ENCODE data around the gene GRIK3.
"Not testable (repeated sequence)": the region's sequence is repeated elsewhere in the genome, so short reads cannot be mapped to it uniquely, and the experiment has no call there.

Gene GRIK3

DNA sequence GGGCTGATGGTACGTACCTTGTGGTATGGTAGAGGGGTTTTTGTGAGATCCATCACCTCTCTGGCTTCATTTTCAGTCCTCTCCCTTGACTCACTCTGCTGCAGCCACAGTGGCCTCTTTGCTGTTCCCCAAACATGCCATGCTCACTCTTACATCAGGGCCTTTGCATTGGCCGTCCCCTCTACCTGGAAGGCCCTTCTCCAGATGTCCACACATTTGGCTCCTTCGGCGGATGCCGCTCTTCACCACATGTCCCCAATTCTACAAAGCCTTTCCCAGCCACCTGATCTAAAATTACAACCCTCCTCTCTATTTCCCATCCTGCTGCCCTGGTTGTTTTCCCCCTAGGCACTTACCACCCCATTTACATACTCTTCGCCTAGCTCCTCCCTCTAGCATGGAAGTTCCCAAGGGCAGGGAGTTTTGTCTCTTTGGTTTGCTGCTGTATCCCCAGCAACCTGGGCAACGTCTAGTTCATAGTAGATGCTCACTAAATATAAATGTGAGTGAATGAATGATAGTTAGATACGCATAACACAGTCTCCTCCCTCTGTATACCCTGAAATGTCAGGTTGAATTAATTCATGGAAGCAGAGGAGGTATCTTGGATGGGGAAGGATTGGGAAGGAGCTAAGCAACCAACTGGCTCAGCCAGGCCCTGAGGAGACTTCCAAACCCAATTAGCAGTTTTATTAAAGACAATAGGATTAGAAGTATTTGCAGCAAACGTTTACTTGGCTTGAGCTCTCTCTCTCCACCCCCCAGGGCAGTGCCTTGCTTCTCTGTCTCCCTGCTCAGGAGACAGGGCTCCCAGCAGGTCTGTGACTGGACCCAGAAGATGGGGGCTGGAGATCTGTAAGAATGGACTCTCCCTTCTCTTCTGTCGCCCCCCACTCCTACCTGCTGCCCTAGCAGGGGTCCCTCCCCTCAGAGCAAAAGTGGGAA is 264.2 kb downstream of the GRIK3 start:
- Histone ChIP-seq H2BK5ac (ENCODE audit: low read depth, low read length, poor library complexity, severe bottlenecking) (no peak overlapping the region), H3K23ac (ENCODE audit: low read length in 2 of 2) (no peak overlapping the region), H3K18ac (ENCODE audit: low read depth in 1 of 2, low read length in 2 of 2) (no peak overlapping the region), H3K36me3 (ENCODE audit: control insufficient read depth in 1 of 2, insufficient read depth in 2 of 2, low read depth in 1 of 2, low read length in 2 of 2) (no peaks in the 10 kb centered on the region), H3K4ac (ENCODE audit: low read depth in 1 of 2, low read length in 2 of 2) (no peak overlapping the region), H3K27me3 (ENCODE audit: control insufficient read depth in 1 of 2, insufficient read depth in 1 of 2, low read length in 2 of 2) (peaks cover 18 to 31% of the 10 kb centered on the region in 2 experiments), H3K4me3 (ENCODE audit: insufficient read depth in 1 of 2, low read depth in 1 of 2, low read length in 2 of 2) (no peak overlapping the region), H4K91ac (ENCODE audit: low read length) (no peak overlapping the region), H3K4me1 (ENCODE audit: control insufficient read depth, insufficient read depth, low read depth, low read length) (no peaks in the 10 kb centered on the region), H3K79me1 (replicated peaks; ENCODE audit: low read length, poor library complexity, severe bottlenecking) (no peaks in the 10 kb centered on the region), H2AK5ac (ENCODE audit: low read length, severe bottlenecking) (no peak overlapping the region), H3K9me3 (ENCODE audit: control insufficient read depth, low read length) (no peaks in the 10 kb centered on the region), H2AFZ (ENCODE audit: low read depth, low read length) (no peak overlapping the region), H2BK15ac (ENCODE audit: low read depth, poor library complexity, severe bottlenecking) (no peak overlapping the region), H3K14ac (ENCODE audit: low read length in 2 of 2) (no peak overlapping the region), H4K8ac (ENCODE audit: low read length) (no peak overlapping the region), H2BK120ac (ENCODE audit: low read depth, low read length) (no peak overlapping the region), H2BK12ac (ENCODE audit: low read length in 2 of 2) (no peak overlapping the region), H3K9ac (ENCODE audit: low read length) (no peak overlapping the region), H3K4me2 (ENCODE audit: low read length, poor library complexity, severe bottlenecking) (no peak overlapping the region), H3K27ac (ENCODE audit: low read length, poor library complexity, severe bottlenecking) (no peak overlapping the region)
- DNase-seq: no peak
- WGBS: 55% methylated on average over 7 of the region's 10 CpGs

DNA sequence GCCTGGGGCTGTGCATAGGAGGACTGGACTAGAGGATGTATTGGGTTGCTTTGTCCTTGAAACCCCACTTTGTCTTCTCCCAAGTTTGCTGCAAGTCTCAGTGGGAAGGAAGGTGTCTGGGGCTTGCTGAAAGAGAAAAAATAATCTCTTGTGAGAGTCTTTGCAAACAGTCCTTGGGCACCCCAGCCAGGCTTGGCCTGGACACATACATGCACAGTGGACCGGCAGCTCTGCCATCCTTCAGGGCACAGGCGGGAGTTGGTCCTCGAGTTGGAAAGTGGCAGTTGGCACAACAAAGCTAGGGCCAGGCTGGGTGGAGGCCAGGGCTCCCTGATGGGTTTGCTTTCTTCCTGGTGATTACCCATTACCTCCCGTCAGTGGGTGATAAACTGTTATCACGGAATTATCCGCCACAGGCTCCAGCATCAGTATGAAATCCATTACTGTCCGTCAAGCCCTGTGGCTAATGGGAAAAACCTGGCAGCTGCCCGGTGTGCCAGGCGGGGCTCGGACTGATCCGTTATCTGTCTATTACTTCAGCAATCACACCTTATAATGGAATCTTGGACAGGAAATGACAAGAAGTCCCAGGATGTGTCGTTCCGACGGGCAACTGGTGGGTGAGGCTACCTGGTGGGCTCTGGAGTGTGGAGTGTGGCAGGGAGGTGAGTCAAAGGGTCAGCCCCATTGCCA is 265.7 kb downstream of the GRIK3 start:
- Histone ChIP-seq H3K4me1 (ENCODE audit: control insufficient read depth, insufficient read depth, low read depth, low read length) (no peaks in the 10 kb centered on the region), H2BK120ac (ENCODE audit: low read depth, low read length) (no peak overlapping the region), H3K36me3 (ENCODE audit: control insufficient read depth in 1 of 2, insufficient read depth in 2 of 2, low read depth in 1 of 2, low read length in 2 of 2) (no peaks in the 10 kb centered on the region), H2BK12ac (ENCODE audit: low read length in 2 of 2) (no peak overlapping the region), H3K4ac (ENCODE audit: low read depth in 1 of 2, low read length in 2 of 2) (no peak overlapping the region), H3K4me2 (ENCODE audit: low read length, poor library complexity, severe bottlenecking) (no peak overlapping the region), H2AFZ (ENCODE audit: low read depth, low read length) (no peak overlapping the region), H3K18ac (ENCODE audit: low read depth in 1 of 2, low read length in 2 of 2) (no peak overlapping the region), H3K14ac (ENCODE audit: low read length in 2 of 2) (no peak overlapping the region), H4K91ac (ENCODE audit: low read length) (no peak overlapping the region), H2AK5ac (ENCODE audit: low read length, severe bottlenecking) (no peak overlapping the region), H2BK15ac (ENCODE audit: low read depth, poor library complexity, severe bottlenecking) (no peak overlapping the region), H3K27ac (ENCODE audit: low read length, poor library complexity, severe bottlenecking) (no peak overlapping the region), H3K9me3 (ENCODE audit: control insufficient read depth, low read length) (no peaks in the 10 kb centered on the region), H3K79me1 (replicated peaks; ENCODE audit: low read length, poor library complexity, severe bottlenecking) (no peaks in the 10 kb centered on the region), H3K9ac (ENCODE audit: low read length) (no peak overlapping the region), H3K4me3 (ENCODE audit: insufficient read depth in 1 of 2, low read depth in 1 of 2, low read length in 2 of 2) (no peak overlapping the region), H2BK5ac (ENCODE audit: low read depth, low read length, poor library complexity, severe bottlenecking) (no peak overlapping the region), H3K23ac (ENCODE audit: low read length in 2 of 2) (no peak overlapping the region), H3K27me3 (ENCODE audit: control insufficient read depth in 1 of 2, insufficient read depth in 1 of 2, low read length in 2 of 2) (peaks cover 18 to 30% of the 10 kb centered on the region in 2 experiments), H4K8ac (ENCODE audit: low read length) (no peak overlapping the region)
- WGBS: 74% methylated on average over 13 of the region's 14 CpGs
- no peak for DNase-seq

DNA sequence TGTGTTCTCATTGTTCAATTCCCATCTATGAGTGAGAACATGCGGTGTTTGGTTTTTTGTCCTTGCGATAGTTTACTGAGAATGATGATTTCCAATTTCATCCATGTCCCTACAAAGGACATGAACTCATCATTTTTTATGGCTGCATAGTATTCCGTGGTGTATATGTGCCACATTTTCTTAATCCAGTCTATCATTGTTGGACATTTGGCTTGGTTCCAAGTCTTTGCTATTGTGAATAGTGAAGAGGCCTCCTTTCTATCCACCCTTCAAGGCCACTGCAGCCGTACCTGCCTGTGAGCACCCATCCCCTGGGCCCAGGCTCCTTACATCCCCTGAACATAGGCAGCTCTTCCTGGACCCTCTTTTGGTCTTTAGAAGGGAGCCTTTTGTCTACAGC is 266.9 kb downstream of the GRIK3 start:
- not testable (repeated sequence) for H3K27ac ChIP-seq (ENCODE audit: low read length, poor library complexity, severe bottlenecking)

DNA sequence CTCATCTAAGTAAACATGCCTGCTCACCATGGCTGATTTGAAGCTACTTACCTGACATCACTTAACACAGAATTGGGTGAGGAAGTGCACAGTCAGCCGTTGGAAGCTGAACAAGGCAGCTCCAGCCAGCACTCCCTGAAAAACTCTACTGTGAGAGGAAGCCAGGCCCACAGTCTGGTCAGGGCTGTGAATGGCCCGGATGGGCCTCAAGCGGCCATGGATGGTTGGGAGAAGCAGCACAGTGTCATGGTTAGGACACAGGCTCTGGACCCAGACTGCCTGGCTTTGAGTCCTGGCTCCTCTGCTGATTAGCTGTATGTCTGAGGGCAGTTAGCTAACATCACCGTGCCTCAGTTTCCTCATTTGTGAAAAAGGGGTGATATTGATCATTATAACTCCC is 267.8 kb downstream of the GRIK3 start:
- Histone ChIP-seq H2AK5ac (ENCODE audit: low read length, severe bottlenecking) (no peak overlapping the region), H3K36me3 (ENCODE audit: control insufficient read depth in 1 of 2, insufficient read depth in 2 of 2, low read depth in 1 of 2, low read length in 2 of 2) (no peaks in the 10 kb centered on the region), H3K27me3 (ENCODE audit: control insufficient read depth in 1 of 2, insufficient read depth in 1 of 2, low read length in 2 of 2) (peaks cover 10 to 13% of the 10 kb centered on the region in 2 experiments), H2BK120ac (ENCODE audit: low read depth, low read length) (no peak overlapping the region), H3K4me1 (ENCODE audit: control insufficient read depth, insufficient read depth, low read depth, low read length) (no peaks in the 10 kb centered on the region), H2BK5ac (ENCODE audit: low read depth, low read length, poor library complexity, severe bottlenecking) (no peak overlapping the region), H3K23ac (ENCODE audit: low read length in 2 of 2) (no peak overlapping the region), H3K9ac (ENCODE audit: low read length) (no peak overlapping the region), H2AFZ (ENCODE audit: low read depth, low read length) (no peak overlapping the region), H2BK15ac (ENCODE audit: low read depth, poor library complexity, severe bottlenecking) (no peak overlapping the region), H4K91ac (ENCODE audit: low read length) (no peak overlapping the region), H3K14ac (ENCODE audit: low read length in 2 of 2) (no peak overlapping the region), H3K79me1 (replicated peaks; ENCODE audit: low read length, poor library complexity, severe bottlenecking) (no peaks in the 10 kb centered on the region), H2BK12ac (ENCODE audit: low read length in 2 of 2) (no peak overlapping the region), H4K8ac (ENCODE audit: low read length) (no peak overlapping the region), H3K4me3 (ENCODE audit: insufficient read depth in 1 of 2, low read depth in 1 of 2, low read length in 2 of 2) (no peak overlapping the region), H3K4ac (ENCODE audit: low read depth in 1 of 2, low read length in 2 of 2) (no peak overlapping the region), H3K4me2 (ENCODE audit: low read length, poor library complexity, severe bottlenecking) (no peak overlapping the region), H3K9me3 (ENCODE audit: control insufficient read depth, low read length) (no peaks in the 10 kb centered on the region), H3K18ac (ENCODE audit: low read depth in 1 of 2, low read length in 2 of 2) (no peak overlapping the region), H3K27ac (ENCODE audit: low read length, poor library complexity, severe bottlenecking) (no peak overlapping the region)
- DNase-seq: no peak
- WGBS: 59% methylated on average over 4 of the region's 4 CpGs

More for the DNA sequence above, 266.9 kb downstream of the GRIK3 start:
- H3K14ac ChIP-seq (ENCODE audit: low read length in 2 of 2); H3K4me1 ChIP-seq (ENCODE audit: control insufficient read depth, insufficient read depth, low read depth, low read length); H3K9ac ChIP-seq (ENCODE audit: low read length); H2AFZ ChIP-seq (ENCODE audit: low read depth, low read length); H2BK5ac ChIP-seq (ENCODE audit: low read depth, low read length, poor library complexity, severe bottlenecking); H4K8ac ChIP-seq (ENCODE audit: low read length); DNase-seq; H2BK15ac ChIP-seq (ENCODE audit: low read depth, poor library complexity, severe bottlenecking); H3K18ac ChIP-seq (ENCODE audit: low read depth in 1 of 2, low read length in 2 of 2); H2AK5ac ChIP-seq (ENCODE audit: low read length, severe bottlenecking); H3K4me3 ChIP-seq (ENCODE audit: insufficient read depth in 1 of 2, low read depth in 1 of 2, low read length in 2 of 2); H2BK12ac ChIP-seq (ENCODE audit: low read length in 2 of 2); H4K91ac ChIP-seq (ENCODE audit: low read length); H3K9me3 ChIP-seq (ENCODE audit: control insufficient read depth, low read length); H3K23ac ChIP-seq (ENCODE audit: low read length in 2 of 2); H2BK120ac ChIP-seq (ENCODE audit: low read depth, low read length); H3K79me1 ChIP-seq (replicated peaks; ENCODE audit: low read length, poor library complexity, severe bottlenecking); H3K4ac ChIP-seq (ENCODE audit: low read depth in 1 of 2, low read length in 2 of 2); H3K4me2 ChIP-seq (ENCODE audit: low read length, poor library complexity, severe bottlenecking); H3K36me3 ChIP-seq (ENCODE audit: control insufficient read depth in 1 of 2, insufficient read depth in 2 of 2, low read depth in 1 of 2, low read length in 2 of 2): not testable (repeated sequence)
- 83% methylated on average over 1 of the region's 4 CpGs for WGBS
- peaks cover 15 to 18% of the 10 kb centered on the region in 2 experiments for H3K27me3 ChIP-seq (ENCODE audit: control insufficient read depth in 1 of 2, insufficient read depth in 1 of 2, low read length in 2 of 2)

Measured in mesenchymal stem cell (in vitro differentiated cells and primary cell).